ENCODE data around the gene DENND4A. TPM values are rescaled to one million over a fixed set of nuclear protein-coding genes. Genes with fewer than 3 reads are reported as not detected.

Gene DENND4A
- total and polyA plus RNA-seq, 9 of the 15 experiments (the other 6 are each of a cell fraction or from before 2014, with no cell fraction given) = 6.8 to 32.3 (median 19.9) TPM

- TF ChIP-seq REST (IDR thresholded peaks at IDR 0.05; ENCODE audit: borderline replicate concordance) (0 out of 2 replicates have a peak, but pooled peaks have one; percentile 3), REST (CRISPR knock-in tag; IDR thresholded peaks at IDR 0.05; ENCODE audit: low read depth) (no peak), ZEB2 (IDR thresholded peaks at IDR 0.05) (peak; percentile 52; the same call in 1 of the 2 replicates), PURB (CRISPR knock-in tag; IDR thresholded peaks at IDR 0.05; ENCODE audit: low read depth) (no peak), ZBTB26 (CRISPR knock-in tag; IDR thresholded peaks at IDR 0.05) (no peak), RBM39 (optimal IDR thresholded peaks at IDR 0.05; ENCODE audit: low read depth, low read length) (no peak), RFX5 (IDR thresholded peaks at IDR 0.05; ENCODE audit: low read depth, low read length) (no peak), HDAC2 (IDR thresholded peaks at IDR 0.05) (0 out of 2 replicates have a peak, but pooled peaks have one; percentile 48), NFRKB (IDR thresholded peaks at IDR 0.05; ENCODE audit: low read depth) (no peak), TSHZ1 (CRISPR knock-in tag; IDR thresholded peaks at IDR 0.05) (no peak), ZBED1 (IDR thresholded peaks at IDR 0.05) (no peak), CLOCK (CRISPR knock-in tag; IDR thresholded peaks at IDR 0.05; ENCODE audit: borderline replicate concordance) (no peak)
Observed at GRCh38 chr15:65791335-65792137, 557 bp downstream of the DENND4A start (continued).
